GM12873 (cell line): ENCODE data around the gene FOXR1.

Source experiments
- TF ChIP-seq, protein P1 (sequence below): IDR thresholded peaks from 2 replicates; pipeline ENCODE4 v1.5.1; 2012; ENCODE audit warnings: low read depth, mild to moderate bottlenecking, moderate library complexity, low read length, control low read depth; ENCODE audit not compliant: insufficient read depth; ENCODE audit errors: missing control alignments

FOXR1 gene

DNA sequence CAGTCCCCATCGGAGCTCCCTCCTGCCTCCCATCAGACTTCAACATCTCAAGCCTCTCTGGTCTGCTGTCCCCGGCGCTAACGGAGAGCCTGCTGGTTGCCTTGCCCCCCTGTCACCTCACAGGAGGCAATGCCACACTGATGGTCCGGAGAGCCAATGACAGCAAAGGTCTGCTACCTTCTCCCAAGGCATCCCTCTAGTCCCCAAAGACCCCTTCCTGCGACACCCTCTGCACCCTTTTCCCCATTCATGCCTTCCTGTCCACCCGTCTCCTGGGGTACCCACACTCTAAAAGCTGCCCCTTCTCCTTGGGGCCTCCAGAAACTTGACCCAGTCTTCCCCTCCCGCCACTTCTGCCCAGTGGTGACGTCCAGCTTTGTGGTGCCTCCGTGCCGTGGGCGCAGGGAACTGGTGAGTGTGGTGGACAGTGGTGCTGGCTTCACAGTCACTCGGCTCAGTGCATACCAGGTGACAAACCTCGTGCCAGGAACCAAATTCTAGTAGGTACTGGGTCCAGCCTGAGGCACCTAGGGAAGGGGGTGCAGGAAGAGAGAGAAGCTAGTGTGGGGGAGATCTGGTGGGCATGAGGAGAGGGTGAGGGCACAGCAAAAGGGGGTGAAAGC is 14.6 kb upstream of the FOXR1 start:
- TF ChIP-seq, protein P1, sequence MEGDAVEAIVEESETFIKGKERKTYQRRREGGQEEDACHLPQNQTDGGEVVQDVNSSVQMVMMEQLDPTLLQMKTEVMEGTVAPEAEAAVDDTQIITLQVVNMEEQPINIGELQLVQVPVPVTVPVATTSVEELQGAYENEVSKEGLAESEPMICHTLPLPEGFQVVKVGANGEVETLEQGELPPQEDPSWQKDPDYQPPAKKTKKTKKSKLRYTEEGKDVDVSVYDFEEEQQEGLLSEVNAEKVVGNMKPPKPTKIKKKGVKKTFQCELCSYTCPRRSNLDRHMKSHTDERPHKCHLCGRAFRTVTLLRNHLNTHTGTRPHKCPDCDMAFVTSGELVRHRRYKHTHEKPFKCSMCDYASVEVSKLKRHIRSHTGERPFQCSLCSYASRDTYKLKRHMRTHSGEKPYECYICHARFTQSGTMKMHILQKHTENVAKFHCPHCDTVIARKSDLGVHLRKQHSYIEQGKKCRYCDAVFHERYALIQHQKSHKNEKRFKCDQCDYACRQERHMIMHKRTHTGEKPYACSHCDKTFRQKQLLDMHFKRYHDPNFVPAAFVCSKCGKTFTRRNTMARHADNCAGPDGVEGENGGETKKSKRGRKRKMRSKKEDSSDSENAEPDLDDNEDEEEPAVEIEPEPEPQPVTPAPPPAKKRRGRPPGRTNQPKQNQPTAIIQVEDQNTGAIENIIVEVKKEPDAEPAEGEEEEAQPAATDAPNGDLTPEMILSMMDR: no peak

DNA sequence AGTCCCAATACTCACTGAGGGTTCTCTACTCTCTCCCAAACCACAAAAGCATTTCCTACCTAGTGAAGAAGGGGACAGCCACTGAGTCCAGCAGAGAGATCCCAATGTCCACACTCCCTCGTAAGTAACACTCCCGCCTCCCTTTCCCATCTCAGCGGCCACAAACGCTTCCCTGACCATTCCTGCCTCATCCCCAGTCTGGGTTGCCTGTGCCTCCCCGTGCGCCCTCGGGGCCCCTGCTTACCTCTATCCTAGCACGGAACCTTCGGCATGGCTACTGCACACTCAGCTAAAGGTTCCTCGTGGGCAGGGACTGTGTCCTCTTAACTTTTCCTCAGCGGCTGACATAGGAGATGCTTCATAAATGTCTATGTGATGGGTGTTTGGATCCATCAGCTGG is 14.0 kb upstream of the FOXR1 start:
- TF ChIP-seq, protein P1: no peak

DNA sequence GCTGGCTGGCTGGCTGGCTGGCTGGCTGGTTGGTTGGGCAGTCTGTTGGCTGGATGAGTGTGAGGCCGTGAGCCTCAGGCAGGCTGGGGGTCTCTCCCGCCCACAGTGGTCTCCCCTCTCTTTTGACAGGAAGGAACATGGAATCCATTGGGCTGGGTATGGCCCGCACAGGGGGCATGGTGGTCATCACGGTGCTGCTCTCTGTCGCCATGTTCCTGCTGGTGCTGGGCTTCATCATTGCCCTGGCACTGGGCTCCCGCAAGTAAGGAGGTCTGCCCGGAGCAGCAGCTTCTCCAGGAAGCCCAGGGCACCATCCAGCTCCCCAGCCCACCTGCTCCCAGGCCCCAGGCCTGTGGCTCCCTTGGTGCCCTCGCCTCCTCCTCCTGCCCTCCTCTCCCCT is 13.6 kb upstream of the FOXR1 start:
- TF ChIP-seq, protein P1: no peak

DNA sequence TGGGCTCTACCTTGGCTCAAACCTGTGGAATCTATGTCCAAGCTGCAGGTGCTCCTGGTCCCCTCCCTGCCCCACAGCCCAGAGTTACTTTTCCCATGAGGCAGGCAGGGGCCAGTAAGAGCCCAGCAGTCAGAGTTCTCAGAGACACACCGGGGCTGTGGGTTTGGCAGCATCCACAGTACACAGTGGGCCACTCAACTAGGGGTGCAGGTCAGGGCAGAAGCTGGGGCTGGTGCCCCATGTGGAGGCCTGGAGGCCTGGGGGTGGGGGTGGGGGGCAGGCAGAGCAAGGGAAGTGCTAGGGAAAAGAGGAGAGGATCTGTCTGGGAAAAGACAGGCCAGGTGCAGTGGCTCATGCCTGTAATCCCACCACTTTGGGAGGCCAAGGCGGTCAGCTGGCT is 13.0 kb upstream of the FOXR1 start:
- TF ChIP-seq, protein P1: no peak

DNA sequence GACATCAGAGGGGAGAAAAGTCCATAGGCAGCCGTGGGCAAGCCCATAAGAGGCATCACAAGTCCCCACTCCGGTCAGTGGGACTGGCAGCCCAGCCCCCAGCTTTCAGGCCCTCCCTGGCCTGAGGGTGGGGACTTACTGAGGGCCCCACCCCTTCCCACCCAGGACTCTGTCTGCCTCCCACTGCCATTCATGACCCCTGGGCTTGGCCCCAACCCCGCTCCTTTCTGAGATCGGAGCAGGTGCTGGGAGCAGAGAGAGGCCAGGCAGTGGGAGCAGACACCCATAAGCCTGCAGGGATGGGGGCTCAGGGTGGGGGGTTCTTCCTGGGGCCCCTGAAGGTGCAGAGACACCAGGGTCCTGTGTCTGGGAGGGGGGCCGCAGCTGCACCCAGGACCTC is 10.4 kb upstream of the FOXR1 start:
- TF ChIP-seq, protein P1: no peak

DNA sequence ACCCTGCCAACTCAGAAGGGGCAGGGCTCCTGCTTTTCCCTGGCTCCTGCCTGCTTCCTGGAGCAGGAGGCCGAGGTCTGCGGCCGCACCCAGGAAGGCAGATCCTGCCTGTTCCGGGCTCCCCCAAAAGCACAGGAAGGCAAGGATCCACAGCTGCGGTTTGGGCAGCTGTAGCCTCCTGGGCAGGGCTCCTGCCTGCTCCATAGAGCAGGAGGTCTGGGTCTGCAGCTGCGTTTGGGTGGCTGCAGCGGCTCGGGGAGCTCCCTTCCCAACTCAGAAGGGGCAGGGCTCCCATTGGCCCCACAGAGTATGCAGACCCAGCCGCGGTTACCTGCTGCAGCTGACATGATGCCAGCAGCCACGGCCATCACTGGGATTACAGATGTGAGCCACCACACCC is 10.0 kb upstream of the FOXR1 start:
- TF ChIP-seq, protein P1: no peak

DNA sequence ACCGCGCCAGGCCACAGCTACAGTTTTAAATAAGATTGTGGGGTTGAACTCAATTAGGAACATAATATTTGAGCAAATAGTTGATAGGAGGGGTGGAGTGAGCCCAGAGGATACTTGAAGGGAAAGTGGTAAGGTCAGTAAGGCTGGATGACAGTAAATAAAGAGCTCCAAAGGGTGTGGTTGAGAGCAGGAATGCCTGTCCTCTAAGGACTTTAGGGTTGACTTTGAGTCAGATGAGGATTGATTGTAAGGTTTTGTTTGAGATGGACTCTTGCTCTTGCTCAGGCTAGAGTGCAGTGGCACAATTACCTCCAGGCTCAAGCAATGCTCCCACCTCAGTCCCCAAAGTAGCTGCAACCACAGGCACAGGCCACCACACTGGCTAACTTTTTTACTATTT is 2.4 kb downstream of the FOXR1 start:
- TF ChIP-seq, protein P1: no peak
